GM18520 (cell line): ENCODE results near the gene PRIM1.
"Not testable (repeated sequence)": the region's sequence is repeated elsewhere in the genome, so short reads cannot be mapped to it uniquely, and the experiment has no call there.

ENCODE experiments used
- ATAC-seq: cut with Tn5 transposase; IDR thresholded peaks from one replicate; pipeline ENCODE4 v1.9.1; 2021; ENCODE audit not compliant: unreplicated experiment

The PRIM1 gene

DNA sequence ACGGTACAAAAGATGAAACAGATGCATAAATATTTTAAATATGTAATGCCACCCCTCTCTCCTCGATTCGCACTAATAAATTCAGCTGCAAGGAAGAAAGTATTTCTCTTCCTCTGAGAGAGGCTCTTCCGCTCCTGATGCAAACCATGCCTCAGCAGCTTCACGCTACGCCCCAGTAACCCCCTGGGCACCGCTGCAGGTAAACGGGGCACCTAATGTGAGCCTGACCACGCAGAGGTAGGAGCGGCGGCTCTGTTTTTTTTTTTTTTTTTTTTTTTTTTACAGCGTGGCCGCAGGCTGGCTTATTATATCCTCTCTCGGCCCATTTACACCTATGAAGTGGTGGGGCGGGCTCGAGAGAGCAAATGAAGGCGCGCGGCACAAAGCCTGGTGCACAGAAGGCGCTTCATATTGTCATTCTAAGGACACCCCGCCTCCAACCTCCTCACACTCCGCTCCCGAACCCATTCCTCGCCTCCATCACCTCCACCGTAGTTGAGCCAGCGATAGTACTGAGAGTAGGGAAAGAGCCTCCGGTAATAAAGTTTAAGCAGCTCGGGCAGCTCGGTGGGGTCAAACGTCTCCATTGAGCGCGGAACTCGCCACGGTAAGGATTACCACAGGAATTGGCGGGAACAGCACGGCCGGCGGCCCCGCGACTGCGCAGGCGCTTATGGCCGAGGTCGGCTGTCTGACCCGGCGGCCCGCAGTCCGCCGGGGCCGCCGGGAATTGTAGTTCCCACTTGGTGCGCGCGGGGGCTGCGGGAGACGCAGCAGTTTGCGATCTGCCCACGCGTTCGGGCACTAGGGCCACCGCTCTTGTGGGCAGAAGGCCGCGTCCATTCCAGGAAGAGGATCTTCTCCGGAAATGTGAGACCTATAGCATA lies at the start of gene PRIM1:
Gene PRIM1, minus strand, starts transcription at position 612 of the 887 bp plus-strand sequence. Its CDS starts 25 bp downstream, at position 587.
- ATAC-seq: peak; percentile 62

DNA sequence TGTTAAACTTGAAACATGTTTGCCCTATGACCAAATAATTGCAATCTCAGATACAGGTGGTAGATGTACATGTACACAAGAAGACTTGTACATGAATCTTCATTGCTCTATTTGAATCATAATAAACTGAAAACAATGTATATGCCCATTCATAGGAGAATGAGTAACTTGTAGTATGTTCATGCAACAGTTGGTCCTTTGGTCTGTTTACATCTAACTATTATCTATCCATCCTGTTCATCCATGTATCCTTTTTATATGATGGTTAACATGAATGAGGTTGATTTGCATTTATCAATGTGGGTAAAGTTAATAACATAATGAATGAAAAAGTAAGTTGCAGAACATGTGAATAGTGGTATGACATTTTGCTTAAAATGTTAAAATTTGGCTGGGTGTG lies 48.1 kb upstream of the PRIM1 start:
- no peak for ATAC-seq

GRCh38 chr12:56799345-56799744 lies 47.2 kb upstream of the PRIM1 start:
- ATAC-seq: not testable (repeated sequence)

- ATAC-seq: not testable (repeated sequence)
Observed at GRCh38 chr12:56795791-56796190, 43.7 kb upstream of the PRIM1 start.

DNA sequence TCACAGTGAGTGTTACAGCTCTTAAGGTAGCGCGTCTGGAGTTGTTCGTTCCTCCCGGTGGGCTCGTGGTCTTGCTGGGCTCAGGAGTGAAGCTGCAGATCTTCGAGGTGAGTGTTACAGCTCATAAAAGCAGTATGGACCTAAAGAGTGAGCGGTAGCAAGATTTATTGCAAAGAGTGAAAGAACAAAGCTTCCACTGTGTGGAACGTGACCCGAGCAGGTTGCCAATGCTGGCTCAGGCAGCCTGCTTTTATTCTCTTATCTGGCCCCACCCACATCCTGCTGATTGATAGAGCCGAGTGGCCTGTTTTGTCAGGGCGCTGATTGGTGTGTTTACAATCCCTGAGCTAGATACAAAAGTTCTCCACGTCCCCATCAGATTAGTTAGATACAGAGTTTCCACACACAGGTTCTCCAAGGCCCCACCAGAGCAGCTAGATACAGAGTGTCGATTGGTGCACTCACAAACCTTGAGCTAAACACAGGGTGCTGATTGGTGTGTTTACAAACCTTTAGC lies 43.0 kb upstream of the PRIM1 start:
- ATAC-seq: not testable (repeated sequence)

GRCh38 chr12:56793124-56793523 lies 41.0 kb upstream of the PRIM1 start:
- ATAC-seq: not testable (repeated sequence)

GRCh38 chr12:56792678-56793077 lies 40.6 kb upstream of the PRIM1 start:
- no peak for ATAC-seq

GRCh38 chr12:56789429-56789828 lies 37.3 kb upstream of the PRIM1 start:
- not testable (repeated sequence) for ATAC-seq

GRCh38 chr12:56787498-56787897 lies 35.4 kb upstream of the PRIM1 start:
- no peak for ATAC-seq

DNA sequence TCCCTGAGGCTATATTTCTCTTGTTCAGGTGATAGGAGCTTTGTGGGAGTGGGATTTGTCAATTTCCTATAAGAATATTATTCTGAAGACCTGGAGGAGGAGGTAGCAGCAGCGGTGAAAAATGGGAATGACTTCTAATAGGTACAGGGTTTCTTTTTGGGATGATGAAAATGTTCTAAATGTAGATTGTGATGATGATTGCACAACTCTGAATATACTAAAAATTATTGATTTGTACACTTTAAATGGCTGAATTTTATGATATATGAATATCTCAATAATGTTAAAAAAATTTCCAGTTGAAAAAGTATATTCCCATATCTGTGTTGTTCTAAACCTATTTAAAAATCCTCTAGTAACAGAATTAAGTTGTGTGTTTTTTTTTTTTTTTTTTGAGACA lies 33.8 kb upstream of the PRIM1 start:
- ATAC-seq: no peak

DNA sequence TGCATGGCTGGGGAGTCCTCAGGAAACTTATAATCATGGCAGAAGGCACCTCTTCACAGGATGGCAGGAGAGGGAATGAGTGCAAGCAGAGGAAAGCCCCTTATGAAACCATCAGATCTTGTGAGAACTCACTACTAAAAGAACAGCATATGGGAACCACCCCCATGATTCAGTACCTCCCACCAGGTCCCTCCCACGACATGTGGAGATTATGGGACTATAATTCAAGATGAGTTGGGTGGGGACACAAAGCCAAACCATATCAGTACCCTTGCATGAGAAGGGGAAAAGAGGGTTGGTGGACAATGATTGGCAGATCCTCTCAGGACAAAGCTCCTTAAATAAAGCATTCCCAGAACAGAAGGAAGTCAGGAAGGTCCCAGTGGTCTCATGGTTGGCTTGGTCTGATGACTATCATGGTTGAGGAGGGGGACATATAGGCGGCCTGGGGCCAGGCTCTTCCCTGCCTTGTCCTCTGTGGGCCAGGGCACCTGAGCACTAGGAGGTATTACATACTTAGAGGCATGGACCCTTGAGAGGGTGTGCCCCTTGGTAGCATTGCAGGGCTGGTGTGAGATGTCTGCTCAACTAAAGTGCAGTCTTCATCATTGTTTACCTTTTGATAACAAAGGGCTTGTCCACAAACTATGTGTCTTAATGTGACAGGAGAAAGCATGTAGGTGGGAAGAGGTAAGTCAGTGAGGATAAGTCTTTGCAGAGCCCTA lies 33.2 kb upstream of the PRIM1 start:
- ATAC-seq: no peak

GRCh38 chr12:56781726-56782125 lies 29.6 kb upstream of the PRIM1 start:
- no peak for ATAC-seq

- ATAC-seq: no peak
Observed at GRCh38 chr12:56778756-56779155, 26.6 kb upstream of the PRIM1 start.

DNA sequence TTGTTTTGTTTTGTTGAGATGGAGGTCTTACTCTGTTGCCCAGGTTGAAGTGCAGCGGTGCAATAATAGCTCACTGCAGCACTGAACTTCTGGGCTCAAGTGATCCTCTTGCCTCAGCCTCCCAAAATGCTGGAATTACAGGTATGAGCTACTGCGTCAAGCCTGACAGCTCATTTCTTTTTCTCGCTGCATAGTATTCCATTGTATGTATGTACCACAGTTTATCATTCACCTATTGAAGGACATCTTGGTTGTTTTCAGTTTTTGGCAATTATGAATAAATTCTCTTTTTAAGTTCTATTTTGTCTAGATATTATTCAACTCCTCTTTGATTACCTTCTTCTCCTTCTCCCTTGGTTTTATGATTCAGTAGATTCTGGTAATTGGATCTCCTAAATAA lies 24.5 kb upstream of the PRIM1 start:
- ATAC-seq: no peak

DNA sequence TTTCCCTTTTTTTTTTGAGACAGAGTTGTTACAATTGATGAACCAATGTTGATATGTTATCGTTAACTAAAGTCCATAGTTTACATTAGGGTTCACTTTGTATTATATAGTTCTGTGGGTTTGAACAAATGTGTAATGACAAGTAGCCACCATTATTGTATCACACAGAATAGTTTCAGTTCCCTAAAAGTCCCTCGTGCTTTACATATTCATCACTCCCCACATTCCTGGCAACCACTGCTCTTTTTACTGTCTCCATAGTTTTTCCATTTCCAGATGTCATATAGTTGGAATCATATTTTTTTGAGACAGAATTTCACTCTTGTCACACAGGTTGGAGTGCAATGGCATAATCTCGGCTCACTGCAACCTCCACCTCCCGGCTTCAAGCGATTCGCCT lies 23.5 kb upstream of the PRIM1 start:
- no peak for ATAC-seq

DNA sequence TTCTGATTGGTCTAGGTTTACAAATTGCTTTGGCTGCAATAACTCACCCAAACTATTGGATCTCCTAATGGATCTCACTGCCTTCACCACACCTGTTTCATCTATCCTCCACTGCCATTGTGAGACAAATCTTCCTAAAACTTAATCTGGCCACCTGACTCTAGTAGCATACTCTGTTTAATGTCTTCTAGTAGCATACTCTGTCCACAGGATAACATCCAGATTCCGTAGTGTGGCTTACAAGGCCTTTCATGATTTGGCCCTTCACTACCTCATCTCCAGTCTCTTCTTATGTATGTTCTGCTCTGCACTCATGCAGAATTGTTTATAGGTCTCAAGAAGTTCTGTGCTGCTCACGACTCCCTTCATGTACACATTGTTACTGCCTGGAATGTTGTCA lies 21.0 kb upstream of the PRIM1 start:
- no peak for ATAC-seq

DNA sequence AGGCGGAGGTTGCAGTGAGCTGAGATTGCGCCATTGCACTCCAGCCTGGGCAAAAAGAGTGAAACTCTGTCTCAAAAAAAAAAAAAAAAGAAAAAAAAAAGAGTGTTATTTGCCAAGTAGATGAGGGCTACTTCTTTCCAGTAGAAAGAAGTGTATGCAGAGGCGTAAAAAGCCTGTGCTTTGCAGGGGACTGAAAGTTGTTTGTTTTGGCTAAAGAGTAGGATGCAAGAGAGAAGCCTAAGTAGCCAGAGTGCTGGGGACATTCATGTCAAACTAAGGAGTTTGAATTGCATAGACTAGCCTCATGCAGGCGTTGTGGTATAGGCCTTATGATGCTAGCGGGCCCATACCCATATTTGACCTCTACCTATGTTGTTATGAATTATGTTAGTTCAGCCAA lies 20.5 kb upstream of the PRIM1 start:
- ATAC-seq: no peak

GRCh38 chr12:56769868-56770267 lies 17.7 kb upstream of the PRIM1 start:
- ATAC-seq: no peak

DNA sequence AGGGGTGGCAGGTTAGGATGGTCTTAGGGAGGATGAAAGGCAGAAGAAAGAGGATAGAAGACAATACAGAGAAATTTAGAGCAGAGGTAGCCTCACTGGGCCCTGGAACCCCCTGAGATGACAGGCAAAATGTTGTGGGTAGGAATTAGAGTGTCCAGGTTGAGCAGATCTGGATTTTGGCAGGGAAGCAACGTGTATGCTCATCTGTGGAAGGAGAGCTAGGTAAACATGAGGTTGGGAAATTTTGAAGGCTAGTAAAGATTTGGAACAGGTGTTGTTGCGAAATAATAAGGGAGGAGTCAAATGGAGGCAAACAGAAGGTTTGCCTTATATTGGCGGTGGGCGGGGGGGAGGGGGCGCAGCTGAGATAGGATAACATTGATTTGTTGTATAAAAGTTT lies 16.3 kb upstream of the PRIM1 start:
- ATAC-seq: no peak

DNA sequence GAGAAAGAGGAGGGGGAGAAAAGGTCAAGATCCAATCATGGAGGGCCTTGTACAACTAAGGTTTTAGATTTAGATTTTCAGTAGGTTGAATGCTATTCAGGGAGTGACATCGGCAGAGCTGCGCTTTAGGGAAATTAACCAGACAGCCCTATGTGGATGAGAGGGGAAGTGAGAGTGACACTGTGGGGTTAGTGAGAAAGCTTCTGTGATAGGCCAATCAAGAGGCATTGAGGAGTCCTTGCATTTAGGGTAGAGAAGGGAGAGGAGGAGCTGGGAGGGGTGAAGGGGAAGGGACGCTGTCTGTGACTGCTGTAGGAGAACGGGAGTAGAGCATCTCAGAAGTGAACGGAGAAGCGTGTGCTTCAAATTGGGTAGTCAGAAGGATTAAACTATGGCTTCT lies 14.4 kb upstream of the PRIM1 start:
- ATAC-seq: peak; percentile 94

- ATAC-seq: no peak
Observed at GRCh38 chr12:56763753-56764657, 11.9 kb upstream of the PRIM1 start.
